NT2/D1 (cell line): ENCODE measurements around the gene EZH2.

ENCODE experiments used
- SUZ12 ChIP-seq: IDR thresholded peaks from 2 replicates; pipeline ENCODE4 v1.6.1; 2011; ENCODE audit not compliant: insufficient read length, insufficient read depth; ENCODE audit errors: extremely low read depth
- YY1 ChIP-seq: IDR thresholded peaks from 2 replicates; pipeline ENCODE4 v1.6.1; 2011; ENCODE audit not compliant: insufficient read length, insufficient read depth
- ZNF274 ChIP-seq: IDR thresholded peaks from 2 replicates; pipeline ENCODE4 v1.6.1; 2011; ENCODE audit warnings: mild to moderate bottlenecking, low read depth, low read length

GRCh38 chr7:148807436-148807835, 76.7 kb downstream of the EZH2 start:
- TF ChIP-seq SUZ12 (no peak), YY1 (no peak), ZNF274 (no peak)
